Caco-2 (cell line): Measurements from ENCODE around the gene MIGA1. TPM values are rescaled to one million over a fixed set of nuclear protein-coding genes. Genes with fewer than 3 reads are reported as not detected.

Source experiments
- BruUV-seq: library from RNA; stranded (reverse); fragments of 400-500 nt; replicated peaks from 2 replicates; lab custom pipeline; 2021; lab: Mats Ljungman, UMichigan
- CTCF ChIA-PET: fragments of 300-600 bp; sonication (Branson Sonifier 250); formaldehyde crosslinking; loops from one replicate; lab custom pipeline; 2022; ENCODE audit warnings: antibody characterized with exemption; lab: Charles Lee
- POLR2A ChIA-PET: fragments of 300-600 bp; sonication (Branson Sonifier 250); formaldehyde crosslinking; loops from one replicate; lab custom pipeline; 2022; ENCODE audit warnings: antibody characterized with exemption; lab: Charles Lee
- DNase-seq, 2 experiments: peaks; one replicate each; pipeline versions ENCODE4 v3.0.0 to v3.0.0-alpha.2; 2020 to 2022
- H3K27me3 ChIP-seq: replicated peaks from 2 replicates; pipeline ENCODE4 v1.6.0; 2011; ENCODE audit warnings: low read length; ENCODE audit not compliant: control insufficient read depth, insufficient read depth
- H3K36me3 ChIP-seq: 2 replicates; pipeline ENCODE4 v1.5.1; 2011; ENCODE audit warnings: low read length; ENCODE audit not compliant: control insufficient read depth, insufficient read depth
- H3K4me1 ChIP-seq: fragments of 250-450 bp; sonication (Bioruptor Pico); 2 replicates; pipeline ENCODE4 v1.5.1; 2020; ENCODE audit warnings: mild to moderate bottlenecking
- H3K4me3 ChIP-seq: 2 replicates; pipeline ENCODE4 v1.5.1; 2011; ENCODE audit warnings: low read depth, mild to moderate bottlenecking, control low read depth, low read length
- H3K9me3 ChIP-seq: fragments of 250-450 bp; sonication (Bioruptor Pico); 2 replicates; pipeline ENCODE4 v1.5.1; 2020; ENCODE audit warnings: mild to moderate bottlenecking, moderate library complexity
- H3K27ac Mint-ChIP-seq: one replicate; pipeline ENCODE4 v1.8.0; 2022; ENCODE audit warnings: mixed read lengths; ENCODE audit not compliant: unreplicated experiment
- H3K27me3 Mint-ChIP-seq: one replicate; pipeline ENCODE4 v1.8.0; 2022; ENCODE audit warnings: mixed read lengths; ENCODE audit not compliant: insufficient read depth, unreplicated experiment
- H3K36me3 Mint-ChIP-seq: one replicate; pipeline ENCODE4 v1.8.0; 2022; ENCODE audit warnings: mild to moderate bottlenecking, mixed read lengths; ENCODE audit not compliant: insufficient read depth, unreplicated experiment
- H3K4me1 Mint-ChIP-seq: one replicate; pipeline ENCODE4 v1.8.0; 2022; ENCODE audit warnings: low read depth, mixed read lengths; ENCODE audit not compliant: unreplicated experiment
- H3K4me3 Mint-ChIP-seq: one replicate; pipeline ENCODE4 v1.8.0; 2022; ENCODE audit warnings: mild to moderate bottlenecking, moderate library complexity, mixed read lengths; ENCODE audit not compliant: unreplicated experiment
- H3K9me3 Mint-ChIP-seq: one replicate; pipeline ENCODE4 v1.8.0; 2022; ENCODE audit warnings: mixed read lengths; ENCODE audit not compliant: unreplicated experiment
- CTCF ChIP-seq, 2 experiments: fragments of 200-600 bp in 1 of 2; IDR thresholded peaks; 1 replicate in 1 of 2; 2 replicates in 1 of 2; pipeline versions ENCODE4 v1.5.1 to v1.8.0; 2011 to 2022; ENCODE audit warnings: antibody characterized with exemption in 1 of 2, control low read depth in 1 of 2, inconsistent platforms in 1 of 2, low read depth in 1 of 2, low read length in 1 of 2, mild to moderate bottlenecking in 1 of 2, moderate library complexity in 1 of 2; ENCODE audit not compliant: insufficient read depth in 1 of 2, severe bottlenecking in 1 of 2, unreplicated experiment in 1 of 2
- intact Hi-C: fragments of 100-400 bp; cut with micrococcal nuclease; formaldehyde crosslinking; loops from one replicate; pipeline ENCODE4 v1.10.0; 2022; ENCODE audit not compliant: unreplicated experiment
- total RNA-seq: library from RNA; stranded (reverse); gene quantifications from 2 replicates; pipeline ENCODE4 v1.2.3, GENCODE V29; 2022

MIGA1 gene
- total RNA-seq, 1 experiment from 2014 or later, result 12.0 TPM

- Mint-ChIP-seq H3K4me1 (no peaks in the 10 kb centered on the region), H3K27me3 (no peaks in the 10 kb centered on the region), H3K9me3 (no peaks in the 10 kb centered on the region), H3K36me3 (no peaks in the 10 kb centered on the region), H3K27ac (no peak overlapping the region), H3K4me3 (no peak overlapping the region)
- intact Hi-C loops, result no loop called here
- ChIA-PET CTCF (no interaction called here), POLR2A (no interaction called here)
- Histone ChIP-seq H3K36me3 (no peaks in the 10 kb centered on the region), H3K9me3 (no peaks in the 10 kb centered on the region), H3K4me3 (no peak overlapping the region), H3K4me1 (no peaks in the 10 kb centered on the region), H3K27me3 (no peaks in the 10 kb centered on the region)
- no peak for DNase-seq
- no TSS peak for BruUV-seq
- no peak for TF ChIP-seq CTCF (IDR thresholded peaks at IDR 0.05; ENCODE audit: insufficient read depth in 1 of 2, low read depth in 1 of 2, low read length in 1 of 2, severe bottlenecking in 1 of 2, unreplicated experiment in 1 of 2)
Observed at GRCh38 chr1:77833521-77834100, 54.2 kb downstream of the MIGA1 start.

DNA sequence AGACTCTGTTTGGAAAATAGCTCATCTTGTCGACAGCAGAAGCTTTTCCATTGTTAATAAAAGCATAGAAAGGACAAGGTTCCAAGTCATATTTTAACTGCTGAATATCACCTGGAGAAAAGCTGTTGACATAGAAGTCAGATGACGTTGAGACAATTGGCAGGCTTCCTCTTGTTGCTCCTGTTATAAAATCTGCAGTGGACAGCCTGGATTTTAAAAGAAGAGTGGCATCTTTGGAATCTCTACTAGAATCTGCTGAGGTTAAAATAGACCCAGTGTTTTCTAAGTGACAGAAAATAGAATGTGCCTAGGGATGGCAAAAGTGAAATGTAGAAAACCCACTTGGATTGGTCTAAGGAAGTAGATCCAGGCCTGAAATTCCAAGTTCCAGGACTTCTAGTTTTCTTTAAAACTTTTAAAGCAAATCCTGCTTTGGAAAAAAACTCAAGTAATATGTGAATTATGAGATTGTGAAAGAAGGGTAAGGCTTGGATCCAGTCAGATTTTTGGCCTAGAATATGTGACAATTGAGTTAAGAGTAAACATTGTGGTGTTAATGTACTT is 55.4 kb downstream of the MIGA1 start:
- no TSS peak for BruUV-seq
- Histone ChIP-seq H3K4me1 (no peaks in the 10 kb centered on the region), H3K36me3 (no peaks in the 10 kb centered on the region), H3K4me3 (no peak overlapping the region), H3K9me3 (no peaks in the 10 kb centered on the region), H3K27me3 (no peaks in the 10 kb centered on the region)
- no peak overlapping the region for H3K27ac Mint-ChIP-seq
- intact Hi-C loops, result no loop called here
- no peak for DNase-seq
- CTCF ChIA-PET, result no interaction called here
- no peak overlapping the region for H3K4me3 Mint-ChIP-seq
- no peaks in the 10 kb centered on the region for H3K9me3 Mint-ChIP-seq
- no peak for TF ChIP-seq CTCF (IDR thresholded peaks at IDR 0.05; ENCODE audit: insufficient read depth in 1 of 2, low read depth in 1 of 2, low read length in 1 of 2, severe bottlenecking in 1 of 2, unreplicated experiment in 1 of 2)
- POLR2A ChIA-PET, result no interaction called here
- no peaks in the 10 kb centered on the region for H3K36me3 Mint-ChIP-seq
- H3K4me1 Mint-ChIP-seq, result no peaks in the 10 kb centered on the region
- H3K27me3 Mint-ChIP-seq, result no peaks in the 10 kb centered on the region

- Mint-ChIP-seq H3K27me3 (no peaks in the 10 kb centered on the region), H3K9me3 (no peaks in the 10 kb centered on the region), H3K36me3 (no peaks in the 10 kb centered on the region), H3K4me1 (no peaks in the 10 kb centered on the region), H3K27ac (no peak overlapping the region), H3K4me3 (no peak overlapping the region)
- DNase-seq, result no peak
- H3K4me1 ChIP-seq, result no peaks in the 10 kb centered on the region
- H3K9me3 ChIP-seq, result no peaks in the 10 kb centered on the region
- no TSS peak for BruUV-seq
- no peak overlapping the region for H3K4me3 ChIP-seq
- no peaks in the 10 kb centered on the region for H3K27me3 ChIP-seq
- H3K36me3 ChIP-seq, result no peaks in the 10 kb centered on the region
- ChIA-PET POLR2A (no interaction called here), CTCF (no interaction called here)
- intact Hi-C loops, result no loop called here
- no peak for TF ChIP-seq CTCF (IDR thresholded peaks at IDR 0.05; ENCODE audit: insufficient read depth in 1 of 2, low read depth in 1 of 2, low read length in 1 of 2, severe bottlenecking in 1 of 2, unreplicated experiment in 1 of 2)
Observed at GRCh38 chr1:77841574-77841973, 62.1 kb downstream of the MIGA1 start.
